Mesenchymal stem cell (in vitro differentiated cells and primary cell): ENCODE results near the gene XPR1.
A peak's percentile ranks its signal among the peaks of the same experiment; 100 is the strongest.

Experiments used
- DNase-seq: peaks from one replicate; pipeline ENCODE4 v3.0.0-alpha.2; 2013
- H2AFZ ChIP-seq: one replicate; pipeline ENCODE4 v1.6.1; 2013; ENCODE audit warnings: low read depth, mild to moderate bottlenecking, control low read depth, inconsistent platforms, low read length, moderate library complexity
- H2AK5ac ChIP-seq: 2 replicates; pipeline ENCODE4 v1.6.1; 2013; ENCODE audit warnings: low read length, moderate library complexity, mild to moderate bottlenecking, inconsistent platforms; ENCODE audit not compliant: severe bottlenecking
- H2BK120ac ChIP-seq: one replicate; pipeline ENCODE4 v1.6.1; 2013; ENCODE audit warnings: low read depth, mild to moderate bottlenecking, inconsistent platforms, low read length, moderate library complexity
- H2BK12ac ChIP-seq, 2 experiments: one replicate each; pipeline ENCODE4 v1.6.1; 2013; ENCODE audit warnings: inconsistent platforms in 2 of 2, low read length in 2 of 2, mild to moderate bottlenecking in 2 of 2, moderate library complexity in 2 of 2, control low read depth in 1 of 2
- H2BK15ac ChIP-seq: one replicate; pipeline ENCODE4 v1.6.1; 2013; ENCODE audit warnings: mild to moderate bottlenecking, low read depth, inconsistent platforms; ENCODE audit not compliant: poor library complexity, severe bottlenecking
- H2BK5ac ChIP-seq: 2 replicates; pipeline ENCODE4 v1.6.1; 2013; ENCODE audit warnings: low read depth, mild to moderate bottlenecking, low read length, control low read depth, inconsistent platforms; ENCODE audit not compliant: poor library complexity, severe bottlenecking
- H3K14ac ChIP-seq, 2 experiments: one replicate each; pipeline ENCODE4 v1.6.1; 2013; ENCODE audit warnings: inconsistent platforms in 2 of 2, low read length in 2 of 2, control low read depth in 1 of 2, mild to moderate bottlenecking in 1 of 2, moderate library complexity in 1 of 2
- H3K18ac ChIP-seq, 2 experiments: one replicate each; pipeline ENCODE4 v1.6.1; 2013; ENCODE audit warnings: inconsistent platforms in 2 of 2, low read length in 2 of 2, control low read depth in 1 of 2, low read depth in 1 of 2, mild to moderate bottlenecking in 1 of 2
- H3K23ac ChIP-seq, 2 experiments: one replicate each; pipeline ENCODE4 v1.6.1; 2013; ENCODE audit warnings: inconsistent platforms in 2 of 2, low read length in 2 of 2, mild to moderate bottlenecking in 2 of 2, moderate library complexity in 2 of 2, control low read depth in 1 of 2
- H3K27ac ChIP-seq: 2 replicates; pipeline ENCODE4 v1.5.1; 2013; ENCODE audit warnings: mild to moderate bottlenecking, moderate library complexity, low read length, control low read depth, inconsistent platforms; ENCODE audit not compliant: poor library complexity, severe bottlenecking
- H3K27me3 ChIP-seq, 2 experiments: 2 replicates each; pipeline versions ENCODE4 v1.6.1 to v1.7.0; 2013; ENCODE audit warnings: low read length in 2 of 2, mild to moderate bottlenecking in 2 of 2, moderate library complexity in 2 of 2, control low read depth in 1 of 2, inconsistent platforms in 1 of 2; ENCODE audit not compliant: control insufficient read depth in 1 of 2, insufficient read depth in 1 of 2
- H3K36me3 ChIP-seq, 2 experiments: 2 replicates each; pipeline versions ENCODE4 v1.6.1 to v1.7.0; 2013; ENCODE audit warnings: low read length in 2 of 2, control low read depth in 1 of 2, inconsistent platforms in 1 of 2, low read depth in 1 of 2, mild to moderate bottlenecking in 1 of 2; ENCODE audit not compliant: insufficient read depth in 2 of 2, control insufficient read depth in 1 of 2
- H3K4ac ChIP-seq, 2 experiments: one replicate each; pipeline ENCODE4 v1.6.1; 2013; ENCODE audit warnings: inconsistent platforms in 2 of 2, low read length in 2 of 2, mild to moderate bottlenecking in 2 of 2, moderate library complexity in 2 of 2, control low read depth in 1 of 2, low read depth in 1 of 2
- H3K4me1 ChIP-seq: 2 replicates; pipeline ENCODE4 v1.6.1; 2013; ENCODE audit warnings: low read depth, low read length, control low read depth; ENCODE audit not compliant: control insufficient read depth, insufficient read depth
- H3K4me2 ChIP-seq: 2 replicates; pipeline ENCODE4 v1.6.1; 2013; ENCODE audit warnings: low read length, mild to moderate bottlenecking, inconsistent platforms; ENCODE audit not compliant: poor library complexity, severe bottlenecking
- H3K4me3 ChIP-seq, 2 experiments: 2 replicates each; pipeline versions ENCODE4 v1.5.1 to v1.7.0; 2013; ENCODE audit warnings: low read length in 2 of 2, mild to moderate bottlenecking in 2 of 2, control low read depth in 1 of 2, low read depth in 1 of 2; ENCODE audit not compliant: insufficient read depth in 1 of 2
- H3K79me1 ChIP-seq: replicated peaks from 2 replicates; pipeline ENCODE4 v1.6.1; 2013; ENCODE audit warnings: mild to moderate bottlenecking, control low read depth, low read length, inconsistent platforms; ENCODE audit not compliant: poor library complexity, severe bottlenecking
- H3K9ac ChIP-seq: 2 replicates; pipeline ENCODE4 v1.7.0; 2013; ENCODE audit warnings: mild to moderate bottlenecking, low read length, moderate library complexity
- H3K9me3 ChIP-seq: 2 replicates; pipeline ENCODE4 v1.7.0; 2013; ENCODE audit warnings: mild to moderate bottlenecking, low read length; ENCODE audit not compliant: control insufficient read depth
- H4K8ac ChIP-seq: one replicate; pipeline ENCODE4 v1.6.1; 2013; ENCODE audit warnings: inconsistent platforms, mild to moderate bottlenecking, low read length, moderate library complexity
- H4K91ac ChIP-seq: one replicate; pipeline ENCODE4 v1.6.1; 2013; ENCODE audit warnings: mild to moderate bottlenecking, low read length, inconsistent platforms
- WGBS: methylation state at CpG from one replicate; pipeline ENCODE4 v1.1.7; 2013; ENCODE audit warnings: mixed read lengths; 5-methylcytosine and 5-hydroxymethylcytosine counted together

Gene XPR1

GRCh38 chr1:180762796-180763195 lies 131.0 kb downstream of the XPR1 start:
- H2BK15ac ChIP-seq, result no peak overlapping the region
- no peak overlapping the region for H3K27ac ChIP-seq
- H3K9ac ChIP-seq, result no peak overlapping the region
- H3K79me1 ChIP-seq, result peaks cover 2% of the 10 kb centered on the region
- H3K4me1 ChIP-seq, result no peaks in the 10 kb centered on the region
- no peak overlapping the region for H3K4me3 ChIP-seq
- no peaks in the 10 kb centered on the region for H3K36me3 ChIP-seq
- no peak overlapping the region for H3K18ac ChIP-seq
- H3K14ac ChIP-seq, result no peak overlapping the region
- H2BK5ac ChIP-seq, result no peak overlapping the region
- no peaks in the 10 kb centered on the region for H3K27me3 ChIP-seq
- no peak overlapping the region for H3K23ac ChIP-seq
- no peak overlapping the region for H2AFZ ChIP-seq
- H3K4ac ChIP-seq, result no peak overlapping the region
- WGBS, result 93% methylated on average over 4 of the region's 5 CpGs
- no peak overlapping the region for H3K4me2 ChIP-seq
- H4K8ac ChIP-seq, result no peak overlapping the region
- H2AK5ac ChIP-seq, result no peak overlapping the region
- no peak for DNase-seq
- H2BK12ac ChIP-seq, result no peak overlapping the region
- H3K9me3 ChIP-seq, result no peaks in the 10 kb centered on the region
- no peak overlapping the region for H4K91ac ChIP-seq
- no peak overlapping the region for H2BK120ac ChIP-seq

GRCh38 chr1:180765151-180765550 lies 133.3 kb downstream of the XPR1 start:
- H3K18ac ChIP-seq, result no peak overlapping the region
- WGBS, result no CpG with 5 or more reads among the region's 2 CpGs

GRCh38 chr1:180769889-180770288 lies 138.1 kb downstream of the XPR1 start:
- H3K9me3 ChIP-seq, result no peaks in the 10 kb centered on the region
- no peak overlapping the region for H3K4me2 ChIP-seq
- no peak overlapping the region for H2AFZ ChIP-seq
- no peak for DNase-seq
- no peak overlapping the region for H4K8ac ChIP-seq
- no peak overlapping the region for H3K9ac ChIP-seq
- H3K27ac ChIP-seq, result no peak overlapping the region
- no peak overlapping the region for H3K4me3 ChIP-seq
- H3K14ac ChIP-seq, result no peak overlapping the region
- no peak overlapping the region for H2BK120ac ChIP-seq
- no peak overlapping the region for H2BK12ac ChIP-seq
- no peak overlapping the region for H3K4ac ChIP-seq
- no peak overlapping the region for H4K91ac ChIP-seq
- no peak overlapping the region for H2BK15ac ChIP-seq
- peaks cover 16% of the 10 kb centered on the region for H3K79me1 ChIP-seq
- no peak overlapping the region for H2AK5ac ChIP-seq
- no peaks in the 10 kb centered on the region for H3K4me1 ChIP-seq
- no peak overlapping the region for H2BK5ac ChIP-seq
- no peaks in the 10 kb centered on the region for H3K27me3 ChIP-seq
- no peak overlapping the region for H3K23ac ChIP-seq
- no peaks in the 10 kb centered on the region for H3K36me3 ChIP-seq
- H3K18ac ChIP-seq, result no peak overlapping the region

More at GRCh38 chr1:180765151-180765550, 133.3 kb downstream of the XPR1 start:
- Histone ChIP-seq H2BK5ac (no peak overlapping the region), H3K79me1 (peaks cover 5% of the 10 kb centered on the region), H3K4ac (no peak overlapping the region), H2BK12ac (no peak overlapping the region), H3K4me3 (no peak overlapping the region), H3K4me2 (no peak overlapping the region), H2AFZ (no peak overlapping the region), H3K9me3 (no peaks in the 10 kb centered on the region), H3K23ac (no peak overlapping the region), H3K9ac (no peak overlapping the region), H4K91ac (no peak overlapping the region), H2BK15ac (no peak overlapping the region), H3K14ac (no peak overlapping the region), H3K27ac (no peak overlapping the region), H4K8ac (no peak overlapping the region), H3K4me1 (no peaks in the 10 kb centered on the region), H3K36me3 (no peaks in the 10 kb centered on the region), H3K27me3 (no peaks in the 10 kb centered on the region), H2AK5ac (no peak overlapping the region), H2BK120ac (no peak overlapping the region)
- DNase-seq, result no peak

GRCh38 chr1:180773210-180773865 lies 141.5 kb downstream of the XPR1 start:
- 88% methylated on average over 1 of the region's 1 CpG for WGBS
- peak; percentile 36 for DNase-seq
- H3K4ac ChIP-seq, result no peak overlapping the region
- peaks cover 22% of the 10 kb centered on the region for H3K79me1 ChIP-seq
- H3K36me3 ChIP-seq, result no peaks in the 10 kb centered on the region
- H3K9ac ChIP-seq, result peak overlapping the region; percentile 15
- no peak overlapping the region for H2BK5ac ChIP-seq
- no peak overlapping the region for H4K91ac ChIP-seq
- H3K18ac ChIP-seq, result no peak overlapping the region
- no peak overlapping the region for H2BK15ac ChIP-seq
- no peak overlapping the region for H3K4me3 ChIP-seq
- H3K4me2 ChIP-seq, result no peak overlapping the region
- no peak overlapping the region for H2AK5ac ChIP-seq
- no peaks in the 10 kb centered on the region for H3K9me3 ChIP-seq
- H3K4me1 ChIP-seq, result no peaks in the 10 kb centered on the region
- no peak overlapping the region for H4K8ac ChIP-seq
- no peak overlapping the region for H3K14ac ChIP-seq
- H2BK120ac ChIP-seq, result no peak overlapping the region
- H3K27ac ChIP-seq, result no peak overlapping the region
- no peak overlapping the region for H2AFZ ChIP-seq
- H3K23ac ChIP-seq, result no peak overlapping the region
- H3K27me3 ChIP-seq, result no peaks in the 10 kb centered on the region
- no peak overlapping the region for H2BK12ac ChIP-seq
